GM12865 (cell line): ENCODE data around the gene PLAC1.

Experiments
- DNase-seq: peaks from one replicate; pipeline ENCODE4 v3.0.0; 2010; ENCODE audit warnings: low read depth
- H3K4me3 ChIP-seq: 2 replicates; pipeline ENCODE4 v1.5.1; 2011; ENCODE audit warnings: mild to moderate bottlenecking, low read depth, low read length, control low read depth
- TF ChIP-seq, protein P1 (sequence below): IDR thresholded peaks from 2 replicates; pipeline ENCODE4 v1.5.1; 2011; ENCODE audit warnings: low read length, control low read depth, low read depth, inconsistent platforms; ENCODE audit not compliant: insufficient read depth; ENCODE audit errors: missing control alignments

Gene PLAC1, protein sequence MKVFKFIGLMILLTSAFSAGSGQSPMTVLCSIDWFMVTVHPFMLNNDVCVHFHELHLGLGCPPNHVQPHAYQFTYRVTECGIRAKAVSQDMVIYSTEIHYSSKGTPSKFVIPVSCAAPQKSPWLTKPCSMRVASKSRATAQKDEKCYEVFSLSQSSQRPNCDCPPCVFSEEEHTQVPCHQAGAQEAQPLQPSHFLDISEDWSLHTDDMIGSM

DNA sequence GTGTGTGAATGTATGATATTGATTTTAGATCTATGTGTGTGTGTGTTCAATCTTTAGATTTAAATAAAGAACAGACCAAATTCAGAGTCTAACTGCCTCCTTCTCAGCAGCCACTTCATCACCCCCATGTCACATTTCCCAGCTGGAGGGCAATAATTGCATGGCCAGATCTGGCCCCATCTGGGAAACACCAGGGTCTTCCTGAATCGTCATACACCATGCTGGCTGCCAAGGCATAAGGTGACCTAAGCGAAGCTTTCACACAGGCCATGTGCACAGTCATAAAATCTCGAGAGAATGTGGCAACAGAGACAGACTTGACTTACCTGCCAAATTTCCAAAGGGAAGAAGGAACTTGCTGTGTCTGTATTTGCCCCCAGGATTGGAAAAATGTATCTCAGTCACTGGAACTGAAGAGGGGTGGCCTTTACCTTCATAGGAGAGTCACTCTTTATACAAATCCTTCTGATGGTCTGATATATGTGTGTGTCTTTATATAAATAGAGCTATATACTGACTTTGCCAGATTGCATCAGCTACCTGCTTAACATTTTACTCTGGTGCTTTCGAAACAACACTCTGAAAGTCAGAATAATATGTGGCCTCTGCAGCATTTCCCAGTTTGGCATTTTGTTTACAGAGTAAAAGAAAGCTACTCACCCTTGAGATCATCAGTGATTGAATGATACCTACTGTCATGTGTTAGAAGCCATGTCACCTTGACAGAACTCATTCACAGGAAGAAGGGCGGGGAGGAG, at the start of gene PLAC1:
PLAC1 (minus strand) TSS at position 470 of the 758 bp plus-strand sequence. CDS start 91,789 bp downstream, outside the sequence.
- no peak within 1 kb of the TSS for H3K4me3 ChIP-seq
- TF ChIP-seq, protein P1, sequence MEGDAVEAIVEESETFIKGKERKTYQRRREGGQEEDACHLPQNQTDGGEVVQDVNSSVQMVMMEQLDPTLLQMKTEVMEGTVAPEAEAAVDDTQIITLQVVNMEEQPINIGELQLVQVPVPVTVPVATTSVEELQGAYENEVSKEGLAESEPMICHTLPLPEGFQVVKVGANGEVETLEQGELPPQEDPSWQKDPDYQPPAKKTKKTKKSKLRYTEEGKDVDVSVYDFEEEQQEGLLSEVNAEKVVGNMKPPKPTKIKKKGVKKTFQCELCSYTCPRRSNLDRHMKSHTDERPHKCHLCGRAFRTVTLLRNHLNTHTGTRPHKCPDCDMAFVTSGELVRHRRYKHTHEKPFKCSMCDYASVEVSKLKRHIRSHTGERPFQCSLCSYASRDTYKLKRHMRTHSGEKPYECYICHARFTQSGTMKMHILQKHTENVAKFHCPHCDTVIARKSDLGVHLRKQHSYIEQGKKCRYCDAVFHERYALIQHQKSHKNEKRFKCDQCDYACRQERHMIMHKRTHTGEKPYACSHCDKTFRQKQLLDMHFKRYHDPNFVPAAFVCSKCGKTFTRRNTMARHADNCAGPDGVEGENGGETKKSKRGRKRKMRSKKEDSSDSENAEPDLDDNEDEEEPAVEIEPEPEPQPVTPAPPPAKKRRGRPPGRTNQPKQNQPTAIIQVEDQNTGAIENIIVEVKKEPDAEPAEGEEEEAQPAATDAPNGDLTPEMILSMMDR, result no peak
- no peak for DNase-seq

DNA sequence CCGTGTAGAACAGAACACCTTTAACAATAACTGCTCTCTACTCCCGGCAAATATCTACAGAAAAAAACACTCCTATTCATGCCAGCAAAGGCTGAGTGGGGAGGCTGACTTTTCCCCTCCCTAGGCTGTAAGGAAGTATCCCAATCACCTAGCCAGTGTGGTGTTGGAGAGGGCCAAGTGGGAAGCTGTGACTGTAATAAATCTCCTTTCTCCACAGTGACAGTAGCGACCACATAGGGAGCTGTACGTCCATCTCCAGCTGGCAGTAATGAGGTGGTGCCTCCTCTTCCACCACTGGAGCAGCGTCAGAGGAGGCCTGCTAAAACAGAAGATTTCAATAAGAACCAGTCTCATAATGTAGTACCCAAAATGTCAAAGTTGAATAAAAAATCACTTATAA, 47.9 kb upstream of the PLAC1 start:
- no peak overlapping the region for H3K4me3 ChIP-seq
- DNase-seq, result no peak
- TF ChIP-seq, protein P1, result no peak

DNA sequence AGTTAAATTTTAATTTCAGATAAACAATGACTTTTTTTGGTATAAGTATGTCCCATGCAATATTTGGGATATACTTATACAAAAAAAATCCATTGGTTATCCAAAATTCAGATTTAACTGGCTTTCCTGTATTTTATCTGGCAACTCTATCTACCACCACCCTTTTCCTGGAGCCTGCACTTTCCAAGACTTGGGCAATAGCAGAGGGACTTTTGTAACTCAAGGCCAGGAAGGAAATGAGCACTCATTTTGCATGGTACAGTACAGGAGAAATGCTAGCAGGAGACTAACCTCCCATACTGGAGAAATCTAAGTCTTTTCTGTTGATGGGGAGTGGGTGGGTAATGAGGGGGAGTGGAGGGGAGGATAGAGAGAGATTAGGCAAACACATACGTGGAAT, 37.7 kb upstream of the PLAC1 start:
- H3K4me3 ChIP-seq, result no peak overlapping the region
- TF ChIP-seq, protein P1, result no peak
- DNase-seq, result no peak

DNA sequence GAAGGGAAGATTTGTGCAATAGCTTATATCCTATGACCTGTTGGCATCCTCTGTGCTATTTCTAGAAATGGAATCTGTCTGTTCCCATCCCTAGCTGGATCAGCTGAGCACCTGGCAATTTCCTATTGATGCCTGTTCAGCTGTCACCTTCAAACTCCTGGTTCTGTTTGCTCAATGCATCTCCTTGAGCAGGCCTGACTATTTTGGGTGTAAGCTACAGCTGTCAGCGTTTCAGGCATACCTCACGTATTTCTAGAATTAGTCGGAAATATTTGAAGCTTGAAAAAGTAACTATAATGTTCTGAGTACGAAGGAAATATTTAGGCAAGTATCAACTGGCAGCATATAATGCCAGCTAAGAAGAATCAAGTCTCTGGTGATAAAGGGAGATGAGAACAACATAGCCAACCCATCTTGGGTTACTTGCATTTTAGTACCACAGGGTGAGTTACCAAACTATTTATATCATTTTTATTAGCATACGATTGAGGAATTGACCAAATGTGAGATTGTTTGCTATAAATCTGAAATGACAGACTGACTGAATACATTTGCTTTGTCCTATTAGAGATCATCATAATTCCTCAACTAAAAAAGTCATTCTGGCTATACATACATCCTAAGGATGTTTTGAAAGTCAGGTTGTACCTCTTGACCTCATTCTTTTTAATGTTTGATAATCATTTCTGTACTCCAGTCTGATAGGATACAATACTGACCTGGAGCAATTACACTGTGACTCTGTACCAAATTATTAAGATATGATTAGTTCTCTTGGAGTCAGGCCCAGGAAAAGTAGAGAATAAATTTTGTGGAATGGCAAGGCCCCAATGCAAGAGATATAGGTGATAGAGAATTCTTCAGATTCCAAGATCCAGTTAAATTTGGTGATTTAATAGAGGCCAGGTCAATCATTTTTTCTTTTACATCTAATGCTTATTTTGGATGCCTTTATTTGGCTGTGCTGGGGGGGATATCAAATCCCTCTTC, 36.4 kb upstream of the PLAC1 start:
- no peak overlapping the region for H3K4me3 ChIP-seq
- no peak for DNase-seq
- TF ChIP-seq, protein P1, result no peak

DNA sequence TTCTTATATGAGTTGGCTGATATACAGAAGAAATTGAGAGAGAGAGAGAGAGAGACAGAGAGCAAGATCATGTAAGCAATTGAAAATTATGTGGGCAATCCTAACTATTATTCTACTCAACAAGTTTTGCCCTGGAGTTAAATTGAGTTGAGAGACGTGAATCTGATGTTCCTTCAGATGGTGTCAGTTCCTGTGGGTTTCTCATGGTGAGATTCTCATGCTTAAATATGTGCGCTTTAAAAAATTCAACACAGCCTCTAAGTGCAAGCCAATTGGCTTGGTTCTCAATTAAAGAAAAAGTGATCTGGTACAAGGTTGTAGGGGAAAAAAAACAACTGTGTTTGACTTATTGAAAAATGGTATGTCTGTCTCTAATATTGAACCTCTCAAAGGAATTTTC, 35.4 kb upstream of the PLAC1 start:
- H3K4me3 ChIP-seq, result no peak overlapping the region
- TF ChIP-seq, protein P1, result no peak

DNA sequence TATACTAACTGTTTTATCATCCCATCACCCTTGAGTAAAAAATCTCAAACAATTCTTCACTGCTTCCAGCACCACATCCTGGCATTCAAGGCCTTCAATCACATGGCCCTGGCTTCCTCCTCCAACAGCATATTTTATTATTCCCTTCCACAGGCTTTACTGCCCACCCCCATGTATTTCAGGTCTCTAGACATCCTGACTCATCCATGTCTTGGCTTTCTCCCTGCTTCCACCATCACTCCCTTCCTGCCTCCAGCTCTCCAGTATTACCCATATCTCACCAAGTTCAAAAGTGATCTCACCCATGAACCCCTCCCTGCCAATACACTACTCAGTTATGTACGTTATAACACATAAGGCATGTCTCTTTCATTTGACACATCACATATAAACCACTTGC, 34.7 kb upstream of the PLAC1 start:
- TF ChIP-seq, protein P1, result no peak
- H3K4me3 ChIP-seq, result no peak overlapping the region
- DNase-seq, result no peak

More for the DNA sequence above, 35.4 kb upstream of the PLAC1 start:
- DNase-seq, result no peak
